HG02938 (cell line): Measurements from ENCODE around the gene KLF6.

Source experiments
- ATAC-seq: cut with Tn5 transposase; IDR thresholded peaks from one replicate; pipeline ENCODE4 v1.9.1; 2021; ENCODE audit warnings: mild to moderate bottlenecking, moderate library complexity; ENCODE audit not compliant: unreplicated experiment

KLF6 gene

GRCh38 chr10:3789621-3790020 lies 4.6 kb upstream of the KLF6 start:
- no peak for ATAC-seq

- ATAC-seq: no peak
Observed at GRCh38 chr10:3787816-3788215, 2.8 kb upstream of the KLF6 start.

GRCh38 chr10:3787016-3787400 lies 2.0 kb upstream of the KLF6 start:
- ATAC-seq: no peak

GRCh38 chr10:3786295-3787015 lies 1.4 kb upstream of the KLF6 start:
- ATAC-seq: no peak

- ATAC-seq: peak; percentile 4
Observed at GRCh38 chr10:3785851-3786271, 852 bp upstream of the KLF6 start.

GRCh38 chr10:3785251-3785850 lies 342 bp upstream of the KLF6 start:
- ATAC-seq: peak; percentile 45

- ATAC-seq: no peak
Observed at GRCh38 chr10:3783682-3784432, 1.2 kb downstream of the KLF6 start.

- peak; percentile 27 for ATAC-seq
Observed at GRCh38 chr10:3783316-3783681, 1.7 kb downstream of the KLF6 start.

GRCh38 chr10:3782451-3783315 lies 2.3 kb downstream of the KLF6 start:
- ATAC-seq: peak; percentile 18

GRCh38 chr10:3782146-3782450 lies 2.9 kb downstream of the KLF6 start:
- ATAC-seq: no peak

- ATAC-seq: no peak
Observed at GRCh38 chr10:3781468-3782145, 3.4 kb downstream of the KLF6 start.

GRCh38 chr10:3780771-3781467 lies 4.1 kb downstream of the KLF6 start:
- ATAC-seq: no peak

GRCh38 chr10:3780021-3780770 lies 4.8 kb downstream of the KLF6 start:
- no peak for ATAC-seq

- no peak for ATAC-seq
Observed at GRCh38 chr10:3779158-3779741, 5.8 kb downstream of the KLF6 start.

GRCh38 chr10:3778692-3779157 lies 6.3 kb downstream of the KLF6 start:
- ATAC-seq: no peak

GRCh38 chr10:3777981-3778691 lies 6.9 kb downstream of the KLF6 start:
- ATAC-seq: no peak

- no peak for ATAC-seq
Observed at GRCh38 chr10:3776796-3777571, 8.0 kb downstream of the KLF6 start.
